ENCODE measurements around the gene TMEM132C.

Gene TMEM132C

DNA sequence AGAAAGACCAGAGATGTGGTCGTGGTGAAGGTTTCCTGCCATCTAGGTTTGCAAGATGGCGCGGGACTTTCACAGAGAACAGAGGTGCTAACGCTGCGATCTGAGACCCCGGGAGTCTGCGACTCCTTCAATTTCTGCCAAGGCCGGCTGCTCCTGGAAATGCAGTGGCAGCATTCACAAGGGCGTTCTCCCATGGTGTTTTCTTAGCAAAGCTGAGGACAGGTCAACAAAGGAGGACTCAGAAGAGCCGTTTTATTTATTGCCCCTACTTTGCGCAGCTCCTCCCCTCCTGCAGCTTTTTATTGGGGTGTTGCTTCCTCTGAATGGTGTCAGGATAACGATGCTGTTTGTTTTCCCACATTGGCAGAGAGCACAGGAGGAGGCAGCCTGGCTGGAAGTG lies 86.3 kb downstream of the TMEM132C start:
- DNase-seq = no peak

DNA sequence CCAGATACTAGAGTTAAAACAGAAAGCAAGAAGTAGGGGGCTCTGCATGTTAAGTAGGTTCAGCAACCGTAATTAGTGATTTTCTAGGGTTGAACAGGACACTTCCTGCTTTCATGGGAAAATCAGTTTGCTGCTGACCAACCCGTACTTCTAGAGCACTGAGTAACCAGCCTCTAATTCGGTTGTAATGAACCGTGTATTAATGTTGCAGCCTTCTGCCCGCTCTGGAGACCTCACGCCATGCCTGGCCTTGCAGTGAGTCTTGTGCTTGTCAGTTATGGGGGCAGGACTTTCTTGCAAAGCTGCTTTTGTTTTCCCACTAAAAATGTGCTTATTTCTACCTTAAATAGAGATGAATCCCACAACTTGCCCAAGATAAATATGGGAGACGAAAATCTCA lies 89.6 kb downstream of the TMEM132C start:
- no peak for DNase-seq

DNA sequence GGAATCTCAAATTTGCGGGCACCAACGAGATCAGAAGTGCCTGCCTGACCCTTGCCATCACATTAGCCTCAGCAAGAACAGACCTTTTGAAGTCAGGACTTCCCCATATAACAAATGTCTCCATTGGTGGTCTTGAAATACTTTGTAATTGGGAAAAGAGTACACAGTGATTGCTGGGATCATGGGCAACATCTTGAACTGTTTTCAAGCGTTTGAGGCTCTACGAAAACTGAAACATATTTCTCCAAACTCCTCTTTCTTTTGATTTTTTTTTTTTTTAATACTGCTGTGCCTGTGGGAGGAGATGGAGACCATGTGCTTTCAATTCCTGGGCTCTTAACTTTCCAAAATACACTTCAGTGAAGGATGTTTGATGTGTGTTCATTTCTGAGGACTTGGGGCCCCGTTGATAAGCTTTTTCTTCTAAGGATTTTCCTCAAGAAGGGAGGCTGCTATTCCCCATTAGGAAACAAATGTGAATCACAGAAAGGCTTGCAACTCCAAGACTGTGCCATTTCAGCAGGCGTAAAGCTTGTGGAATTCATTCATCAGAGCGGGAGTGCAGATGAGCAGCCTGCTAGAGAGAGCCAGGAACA lies 94.5 kb downstream of the TMEM132C start:
- no peak for DNase-seq

DNA sequence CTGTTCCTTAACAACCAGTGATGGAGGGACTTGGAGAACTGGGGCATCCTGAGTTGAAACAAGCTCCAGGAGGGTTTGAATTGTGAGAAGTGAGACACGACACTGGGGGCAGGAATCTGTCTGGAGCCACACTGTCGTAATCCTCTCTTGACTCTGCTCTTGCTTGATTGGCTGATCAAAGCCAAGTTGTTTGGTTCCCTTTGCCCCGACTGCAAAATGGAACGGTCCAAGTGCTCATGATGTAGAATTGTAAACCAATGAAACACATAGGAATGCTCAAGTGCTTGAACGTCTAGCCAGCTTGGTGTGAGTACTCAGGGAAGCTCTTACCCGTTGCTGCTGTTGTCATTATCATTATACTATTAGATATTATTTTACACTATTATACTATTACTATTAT lies 98.1 kb downstream of the TMEM132C start:
- no peak for DNase-seq

DNA sequence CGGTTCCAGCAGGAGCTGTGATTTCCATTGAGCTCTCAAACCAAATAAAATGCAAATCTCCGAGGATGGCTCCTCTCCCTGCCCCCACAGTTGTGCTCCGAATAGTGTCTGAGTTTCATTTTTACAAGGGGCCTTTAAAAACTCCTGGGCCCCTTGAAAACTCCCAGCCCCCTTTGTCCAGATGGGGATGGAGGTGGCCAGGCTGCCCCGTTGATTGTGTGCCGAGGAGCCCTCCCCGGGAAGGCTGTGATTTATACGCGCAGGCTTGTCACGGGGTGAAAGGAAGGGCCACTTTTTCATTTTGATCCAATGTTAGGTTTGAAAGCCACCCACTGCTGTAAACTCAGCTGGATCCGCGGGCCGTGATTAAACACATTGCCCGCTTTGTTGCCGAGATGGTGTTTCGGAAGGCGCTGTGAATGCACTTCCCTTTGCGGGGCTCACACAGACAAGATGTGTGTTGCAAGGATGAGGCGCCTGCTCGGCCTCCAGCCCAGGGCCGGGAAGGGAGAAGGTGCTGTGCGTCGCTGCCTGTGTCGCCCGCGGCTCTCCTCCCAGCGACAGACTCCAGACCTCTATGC lies 98.8 kb downstream of the TMEM132C start:
- DNase-seq = no peak

DNA sequence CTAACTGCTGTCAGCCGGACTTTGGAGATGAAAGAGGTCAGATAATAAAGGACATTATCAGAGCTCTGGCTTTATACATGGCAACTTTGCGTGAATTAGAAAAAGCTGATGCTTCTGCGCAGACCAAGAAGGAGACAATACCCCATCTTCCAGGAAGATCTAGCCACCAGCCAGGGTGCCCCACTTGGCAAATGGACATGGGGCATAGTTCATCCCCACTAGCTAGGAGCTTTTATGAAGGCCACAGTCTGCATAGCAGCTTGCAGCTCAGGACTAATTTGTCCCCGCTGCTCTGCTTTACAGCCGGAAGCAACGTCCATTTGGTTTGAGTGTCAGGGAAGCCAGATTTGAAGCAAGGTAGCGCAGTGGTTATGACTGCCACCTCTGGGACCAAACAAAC lies 101.0 kb downstream of the TMEM132C start:
- no peak for DNase-seq

DNA sequence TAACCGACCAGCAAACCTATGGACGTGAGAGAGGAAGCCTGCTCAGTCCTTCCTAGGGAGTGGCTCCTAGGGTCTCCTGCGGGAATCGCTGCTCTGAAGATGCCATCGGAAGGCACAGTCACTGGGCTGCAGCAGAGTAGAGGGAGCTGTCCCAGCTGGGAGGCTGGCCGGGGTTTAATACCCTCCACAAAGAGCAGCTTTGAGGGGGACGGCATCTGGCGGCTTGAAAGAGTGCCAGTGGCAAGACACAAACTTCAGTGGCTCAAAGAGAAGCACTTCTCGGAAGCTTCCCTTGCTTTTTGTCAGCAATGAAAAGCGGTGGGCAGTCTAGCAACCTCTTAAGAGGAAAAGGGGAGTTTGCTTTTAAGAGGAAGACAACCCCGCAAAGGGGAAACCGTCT lies 114.6 kb downstream of the TMEM132C start:
- DNase-seq = no peak

DNA sequence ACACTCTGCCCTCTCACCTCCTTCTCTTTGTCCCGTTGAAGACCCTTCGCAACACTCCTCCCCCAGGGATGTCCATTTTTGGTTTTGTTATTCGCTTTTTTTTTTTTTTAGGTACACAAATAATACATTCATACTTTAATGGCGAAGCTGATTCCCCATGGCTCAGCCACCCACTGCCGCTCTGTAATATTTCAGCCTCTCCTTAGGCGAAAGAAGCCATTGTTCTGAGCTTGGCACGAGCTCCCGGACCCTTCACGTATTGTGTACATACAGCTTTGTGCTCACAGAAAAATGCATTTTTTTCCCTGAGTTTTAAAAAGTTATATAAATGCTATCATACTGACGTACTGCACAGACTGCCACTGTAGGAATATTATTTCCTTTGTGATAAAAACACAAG lies 115.0 kb downstream of the TMEM132C start:
- DNase-seq = no peak

DNA sequence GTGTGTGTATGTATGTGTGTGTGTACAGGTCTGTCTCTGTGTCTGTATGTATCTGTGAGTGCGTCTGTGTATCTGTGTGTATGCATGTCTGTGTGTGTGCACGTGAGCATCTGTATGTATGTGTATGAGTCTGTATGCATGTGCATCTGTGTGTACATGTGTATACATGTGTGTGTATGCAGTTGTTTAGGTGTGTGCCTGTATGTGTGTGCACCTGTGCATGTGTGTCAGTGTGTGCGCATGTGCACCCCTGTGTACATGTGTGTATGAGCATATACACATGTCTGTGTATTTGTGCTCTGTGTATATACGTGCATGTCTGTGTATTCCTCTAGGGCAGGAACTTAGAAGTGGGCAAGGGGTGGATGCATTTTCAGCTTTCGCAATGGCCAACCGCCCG lies 116.0 kb downstream of the TMEM132C start:
- DNase-seq = no peak

DNA sequence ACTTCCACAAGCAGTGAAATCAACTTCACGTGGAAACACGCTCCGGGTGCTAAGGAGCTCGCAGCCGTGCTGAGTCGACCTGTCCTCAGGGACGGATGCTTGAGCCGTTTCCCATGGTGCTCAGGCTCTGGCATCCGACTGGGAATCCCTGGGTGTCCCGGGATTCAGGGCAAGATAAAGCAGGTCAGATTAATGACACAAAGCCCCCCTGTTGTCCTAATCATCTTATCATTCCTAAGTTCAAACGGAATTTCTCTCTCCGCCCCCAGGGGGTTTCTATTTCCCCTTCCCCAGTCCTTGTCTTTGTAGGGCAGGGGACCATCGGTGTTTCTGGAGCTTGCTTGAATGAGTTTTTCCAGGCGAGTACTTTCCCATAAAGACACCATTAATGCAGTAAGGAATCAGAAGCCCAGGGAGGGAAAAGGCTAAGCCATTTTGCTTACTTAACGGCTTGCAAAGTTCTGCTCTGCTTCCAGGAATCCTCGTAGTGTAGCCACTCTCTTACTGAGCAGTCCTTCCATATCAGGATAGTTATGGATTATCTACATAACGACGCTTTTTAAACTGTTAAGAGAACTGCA lies 116.5 kb downstream of the TMEM132C start:
- no peak for DNase-seq

DNA sequence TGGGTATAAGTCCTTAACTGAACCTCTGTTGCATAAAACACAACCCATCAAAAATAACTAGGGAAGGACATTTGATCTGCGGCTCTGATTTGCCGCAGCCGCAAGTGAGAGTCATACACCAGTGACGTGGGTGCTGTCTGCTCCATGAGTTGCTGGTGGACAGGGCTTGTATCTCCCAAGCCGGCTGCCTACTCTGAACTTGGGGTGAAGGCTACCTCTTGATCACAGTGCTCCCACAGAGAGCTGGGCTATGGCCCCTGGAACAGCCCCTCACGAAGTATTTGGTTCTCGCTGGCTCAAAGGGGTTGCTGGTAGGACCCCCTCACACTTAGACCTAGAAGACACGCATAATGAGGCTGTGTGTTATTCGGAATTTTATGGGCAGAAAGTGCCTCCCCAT lies 118.8 kb downstream of the TMEM132C start:
- no peak for DNase-seq

DNA sequence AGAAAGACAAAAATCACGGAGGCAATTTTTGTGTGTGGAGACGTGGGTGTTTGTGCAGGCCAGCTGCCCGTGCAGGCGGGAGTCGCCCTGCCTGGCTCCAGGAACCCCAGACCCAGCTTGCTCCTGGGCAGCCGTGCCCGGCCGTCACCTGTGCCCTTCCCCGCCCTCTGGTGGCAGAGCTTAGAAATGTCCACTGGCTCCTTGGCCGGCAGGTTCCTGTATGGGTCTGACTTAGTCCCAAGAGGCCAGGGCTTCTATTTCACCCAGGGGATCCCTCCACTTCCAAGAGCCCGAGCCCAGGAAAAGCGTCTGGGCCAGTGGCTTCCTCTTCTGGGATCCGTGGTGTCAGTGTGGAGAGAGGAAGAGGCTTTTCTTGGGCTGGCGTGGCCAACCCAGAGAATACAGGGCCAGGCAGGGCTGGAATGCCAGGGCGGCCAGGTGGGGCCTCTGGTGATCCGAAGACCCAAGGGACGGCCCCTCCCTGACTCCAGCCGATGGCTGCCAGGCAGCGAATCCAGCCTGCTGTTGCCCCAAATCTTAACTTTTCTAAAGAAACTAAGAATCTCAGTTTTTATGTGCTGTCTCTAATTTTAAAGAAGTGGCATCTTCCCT lies 120.9 kb downstream of the TMEM132C start:
- DNase-seq = peak; percentile 45 to 58

DNA sequence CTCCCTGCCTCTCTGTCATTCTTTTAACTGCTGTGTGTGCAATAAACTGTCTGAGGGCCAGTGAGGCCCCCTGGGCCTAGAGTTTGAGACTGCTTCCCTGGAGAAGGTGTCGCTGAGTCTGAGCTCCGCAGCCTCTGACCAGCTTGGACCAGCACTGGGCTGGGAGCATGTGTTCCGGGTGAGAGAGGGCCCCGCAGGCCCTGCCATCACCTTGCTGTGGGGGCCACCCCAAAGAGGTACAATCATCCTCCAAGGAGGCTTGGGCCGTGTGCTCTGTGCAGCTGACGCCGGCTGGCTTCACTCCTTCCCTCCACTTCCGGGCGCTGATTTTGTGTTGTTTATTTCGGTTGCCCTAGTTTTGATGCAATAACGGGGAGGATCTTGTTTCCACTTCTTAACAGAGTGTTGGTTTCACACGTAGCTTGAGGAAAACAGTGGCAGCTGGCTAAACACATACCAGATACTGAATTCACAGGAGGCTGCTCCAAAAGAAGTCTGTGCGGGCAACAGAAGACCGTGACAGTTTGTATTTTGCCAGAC lies 121.6 kb downstream of the TMEM132C start:
- DNase-seq = peak in 1 of 2 experiments; percentile 6

DNA sequence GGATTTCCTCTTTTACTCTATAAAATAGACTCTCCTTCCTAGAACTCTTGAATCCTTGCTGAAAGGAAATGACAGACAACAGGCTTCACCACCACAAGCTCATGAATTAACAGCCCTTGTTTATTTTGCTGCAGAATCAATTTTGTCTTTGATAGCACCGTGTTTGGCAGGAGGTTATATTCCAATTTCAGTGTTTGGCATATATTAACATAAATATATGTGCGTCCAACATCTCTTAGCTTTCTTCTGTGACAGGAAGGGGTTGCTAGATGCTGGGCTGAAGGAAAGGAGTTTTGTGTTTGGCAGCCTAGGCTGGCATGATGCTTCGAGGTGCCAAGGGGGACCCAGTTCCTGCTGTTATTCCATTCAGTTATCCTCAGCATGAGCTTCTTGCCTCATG lies 126.4 kb downstream of the TMEM132C start:
- DNase-seq = no peak

DNA sequence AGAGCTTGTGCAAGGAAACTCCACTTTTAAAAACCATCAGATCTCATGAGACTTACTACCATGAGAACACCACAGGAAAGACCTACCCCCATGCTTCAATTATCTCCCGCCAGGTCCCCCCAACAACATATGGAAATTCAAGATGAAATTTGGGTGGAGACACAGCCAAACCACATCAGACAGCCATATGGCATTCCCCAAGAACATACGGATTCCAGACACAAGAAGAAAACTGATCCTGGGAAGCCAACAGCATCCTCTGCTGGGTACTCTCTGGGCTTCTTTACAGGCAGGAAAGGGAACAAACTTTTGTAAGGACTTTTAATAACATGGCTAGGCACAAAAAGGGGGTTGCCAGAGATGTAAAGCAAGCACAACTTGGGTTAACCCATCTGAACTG lies 127.2 kb downstream of the TMEM132C start:
- DNase-seq = no peak

DNA sequence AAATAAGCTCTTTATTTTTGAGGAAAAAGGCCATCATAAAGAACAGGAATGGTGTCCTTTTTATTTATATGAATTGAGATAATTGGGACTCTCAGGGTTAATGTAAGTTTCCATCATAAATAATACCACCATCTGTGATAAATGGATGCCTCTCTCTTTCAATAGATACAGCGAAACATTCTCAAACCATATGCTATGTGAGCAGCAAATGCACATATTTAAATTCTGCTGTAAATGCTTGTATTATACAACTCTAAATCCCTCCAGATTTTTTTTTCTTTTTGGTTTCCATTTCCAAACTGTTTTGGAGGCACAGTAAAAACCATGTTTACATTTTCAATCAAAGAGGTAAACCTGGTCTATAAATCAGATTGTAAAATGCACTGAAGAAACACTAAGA lies 132.3 kb downstream of the TMEM132C start:
- no peak for DNase-seq

DNA sequence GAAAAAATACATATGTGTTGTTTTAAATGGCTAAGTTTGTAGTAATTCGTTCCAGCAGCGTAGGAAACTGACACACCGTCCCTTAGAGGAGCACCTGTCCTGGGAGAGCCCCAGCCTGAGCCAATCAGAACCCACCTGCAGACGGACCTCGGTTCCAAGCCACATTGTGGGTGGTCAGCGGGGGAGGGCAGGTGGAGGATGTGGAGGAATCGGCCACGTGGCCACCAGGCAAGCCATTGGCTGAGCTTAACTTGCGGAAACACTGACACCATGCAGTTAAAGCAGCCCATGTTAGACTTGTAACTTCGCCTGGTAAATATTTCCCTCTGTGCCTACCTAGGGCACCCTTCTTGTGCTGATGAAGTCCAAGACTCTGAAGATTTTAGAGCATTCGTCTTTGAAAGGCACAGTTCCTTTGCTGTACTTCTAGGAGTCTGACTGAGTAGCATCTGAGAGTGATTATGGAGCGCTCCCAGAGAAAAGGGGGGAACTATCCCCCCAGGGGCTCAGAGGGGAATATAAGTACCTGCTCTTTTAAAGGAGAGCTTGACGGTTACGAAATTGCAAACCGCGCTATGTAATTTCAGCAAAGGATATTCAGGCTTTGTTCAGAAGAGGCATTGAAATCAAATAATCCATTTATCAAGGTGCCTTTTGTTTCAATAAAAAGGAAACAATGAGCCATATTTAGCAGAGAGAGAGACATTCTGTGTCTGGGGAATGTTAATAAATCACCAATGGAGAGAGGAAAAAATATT lies 135.7 kb downstream of the TMEM132C start:
- DNase-seq = no peak

DNA sequence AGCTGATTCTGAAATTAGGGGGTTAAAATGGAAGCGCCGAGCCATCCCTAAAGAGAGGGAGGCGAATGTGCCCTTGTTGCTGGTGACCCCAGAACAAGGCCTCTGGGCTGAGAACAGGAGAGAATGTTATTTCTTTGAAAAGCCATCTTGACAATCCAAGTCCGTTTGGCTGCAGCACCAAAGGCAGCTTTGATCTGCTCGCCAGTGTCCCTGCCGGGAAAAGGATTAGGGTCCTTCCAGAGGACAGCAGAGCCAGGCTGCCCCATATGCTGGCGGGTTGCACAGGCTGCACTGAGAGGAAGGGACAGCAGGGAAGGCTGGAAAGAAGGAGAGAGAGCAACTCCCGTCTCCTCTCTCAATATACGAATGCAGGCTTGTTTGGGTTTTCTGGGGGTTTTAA lies 141.7 kb downstream of the TMEM132C start:
- DNase-seq = no peak

DNA sequence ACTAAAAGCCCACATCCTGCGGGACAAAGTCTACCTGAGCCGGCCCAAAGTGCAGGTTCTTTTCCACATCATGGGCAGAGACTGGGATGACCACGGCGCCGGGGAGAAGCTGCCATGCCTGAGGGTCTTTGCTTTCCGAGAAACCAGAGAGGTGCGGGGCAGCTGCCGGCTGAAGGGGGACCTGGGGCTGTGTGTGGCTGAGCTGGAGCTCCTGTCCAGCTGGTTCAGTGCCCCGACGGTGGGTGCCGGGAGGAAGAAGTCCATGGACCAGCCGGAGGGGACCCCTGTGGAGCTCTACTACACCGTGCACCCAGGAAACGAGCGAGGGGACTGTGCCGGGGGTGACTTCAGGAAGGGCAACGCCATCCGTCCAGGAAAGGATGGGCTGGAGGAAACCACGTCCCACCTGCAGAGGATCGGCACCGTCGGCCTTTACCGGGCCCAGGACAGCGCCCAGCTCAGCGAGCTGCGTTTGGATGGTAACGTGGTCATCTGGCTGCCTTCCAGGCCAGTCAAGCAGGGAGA lies 148.1 kb downstream of the TMEM132C start:
- no peak for DNase-seq

DNA sequence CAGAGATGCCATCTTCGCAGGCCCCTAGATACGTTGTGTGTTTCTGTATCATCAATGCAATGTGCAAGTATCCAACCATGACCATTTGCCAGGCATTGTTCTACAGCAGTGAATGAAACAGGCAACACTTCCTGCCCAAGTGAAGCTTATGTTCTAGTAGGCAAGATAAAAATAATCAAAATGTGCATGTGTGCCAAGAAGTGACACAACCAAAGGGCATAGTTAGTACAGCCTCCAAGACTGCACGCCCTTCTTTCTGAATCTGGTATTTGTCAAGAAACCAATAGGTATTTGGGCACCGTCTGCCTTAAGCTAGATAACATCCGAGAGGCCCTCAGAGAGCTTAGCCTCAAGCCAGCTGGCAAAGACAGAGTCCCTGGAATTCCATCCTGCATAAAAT lies 152.0 kb downstream of the TMEM132C start:
- no peak for DNase-seq

DNA sequence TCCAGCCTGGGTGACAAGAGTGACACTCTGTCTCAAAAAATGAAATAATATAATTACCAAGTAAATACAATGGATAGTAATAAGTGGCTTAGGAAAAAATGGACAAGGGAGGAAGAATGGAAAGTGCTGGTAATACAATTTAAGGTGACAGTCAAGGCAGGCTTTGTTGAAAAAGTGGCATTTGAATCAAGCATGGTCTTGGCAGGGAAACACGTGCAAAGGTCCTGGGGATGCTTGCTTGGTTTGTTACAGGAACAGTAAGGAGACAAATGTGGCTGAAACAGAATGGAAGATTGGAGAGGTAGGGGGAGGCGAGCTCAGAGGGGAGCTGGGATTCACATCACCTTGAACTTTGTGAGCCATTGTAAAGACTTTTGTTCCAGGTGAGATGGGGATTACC lies 153.2 kb downstream of the TMEM132C start:
- no peak for DNase-seq

DNA sequence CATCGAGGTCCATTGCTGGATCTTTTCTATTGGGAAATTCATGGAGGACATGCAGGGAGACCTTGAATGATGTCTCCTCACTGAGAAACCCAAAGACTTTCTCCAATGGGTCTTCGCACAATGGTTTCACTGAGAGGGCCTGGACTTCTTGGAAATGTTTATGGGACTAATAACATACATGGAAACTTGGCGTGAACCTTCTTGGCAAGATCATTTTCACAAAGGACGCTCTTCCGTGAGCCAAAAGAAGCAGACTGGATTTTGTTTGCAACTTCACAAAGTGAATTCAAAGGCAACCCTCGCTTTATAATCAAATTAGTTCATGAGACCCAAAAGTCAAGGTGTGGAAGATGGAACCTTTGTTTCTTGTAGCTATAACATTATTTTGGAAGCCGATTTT lies 154.4 kb downstream of the TMEM132C start:
- DNase-seq = no peak

DNA sequence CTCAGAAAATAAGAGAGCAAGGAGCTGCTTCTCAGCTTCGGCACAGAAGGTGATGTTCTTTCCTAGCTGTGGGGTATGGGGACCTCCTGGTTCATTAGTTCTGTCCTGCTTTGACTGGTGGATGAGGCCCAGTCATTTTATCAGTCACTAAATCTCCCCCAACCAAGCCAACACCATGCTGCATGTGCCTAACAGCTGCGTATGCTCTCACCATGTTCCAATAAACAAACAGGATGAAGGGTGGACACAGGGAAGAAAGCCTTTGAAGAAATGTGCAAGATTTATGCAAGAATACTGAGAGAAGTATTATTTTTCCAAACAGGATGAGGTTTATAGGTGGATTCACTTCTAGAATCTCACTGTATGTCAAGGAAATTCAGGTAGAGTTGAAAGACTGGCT lies 156.2 kb downstream of the TMEM132C start:
- no peak for DNase-seq
